ENCODE results near the gene GOLGA6L10.
A peak's percentile ranks its signal among the peaks of the same experiment; 100 is the strongest.
"Not testable (repeated sequence)": the region's sequence is repeated elsewhere in the genome, so short reads cannot be mapped to it uniquely, and the experiment has no call there.

GOLGA6L10 gene

DNA sequence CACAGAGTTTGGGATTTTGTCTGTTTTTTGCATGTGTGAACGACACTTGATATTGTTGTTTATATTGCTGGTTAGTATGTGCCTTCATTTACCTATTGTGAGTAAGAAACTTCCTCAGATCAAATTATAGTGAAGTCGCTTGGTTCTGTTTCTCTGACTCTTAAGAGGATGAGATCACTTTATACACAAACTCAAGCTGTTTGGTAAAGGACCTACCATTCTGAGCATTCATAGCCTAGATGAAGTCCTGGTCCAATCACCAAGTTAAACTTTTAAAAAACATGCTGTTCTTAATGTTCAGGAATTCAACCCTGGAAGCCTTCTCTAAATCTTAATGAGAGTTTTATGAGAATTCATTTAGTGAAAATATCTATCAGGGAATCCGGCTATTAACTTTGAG, 15.3 kb upstream of the GOLGA6L10 start:
- H3K9me3 Mint-ChIP-seq; H3K36me3 Mint-ChIP-seq (ENCODE audit: insufficient read depth); ATAC-seq (replicated peaks); H3K27me3 Mint-ChIP-seq; DNase-seq; H3K4me1 Mint-ChIP-seq (ENCODE audit: low read depth in 2 of 2); H3K4me3 Mint-ChIP-seq; H3K27ac Mint-ChIP-seq: not testable (repeated sequence)

DNA sequence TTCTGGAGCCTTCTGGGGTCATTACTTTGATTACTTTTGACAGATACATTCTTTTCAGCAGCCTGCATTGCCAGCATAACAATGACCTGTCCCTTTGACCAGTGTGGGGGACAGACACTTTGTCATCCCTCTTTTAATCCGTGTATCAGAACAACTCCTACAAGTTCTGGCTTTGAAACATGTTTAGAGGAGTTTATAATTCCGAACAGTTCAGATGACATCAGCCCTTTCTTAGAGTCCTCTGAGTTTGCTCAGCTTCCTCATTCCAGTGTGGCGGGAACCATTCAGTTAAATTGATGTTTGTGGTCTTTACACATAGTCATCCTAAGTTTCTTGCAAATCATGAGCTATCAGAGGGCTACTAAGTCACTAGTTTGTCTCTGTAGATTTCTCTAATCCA, 13.5 kb upstream of the GOLGA6L10 start:
- H3K9me3 Mint-ChIP-seq; H3K4me1 Mint-ChIP-seq (ENCODE audit: low read depth in 2 of 2); ATAC-seq (replicated peaks); H3K4me3 Mint-ChIP-seq; H3K27ac Mint-ChIP-seq; H3K27me3 Mint-ChIP-seq; DNase-seq; H3K36me3 Mint-ChIP-seq (ENCODE audit: insufficient read depth): not testable (repeated sequence)

DNA sequence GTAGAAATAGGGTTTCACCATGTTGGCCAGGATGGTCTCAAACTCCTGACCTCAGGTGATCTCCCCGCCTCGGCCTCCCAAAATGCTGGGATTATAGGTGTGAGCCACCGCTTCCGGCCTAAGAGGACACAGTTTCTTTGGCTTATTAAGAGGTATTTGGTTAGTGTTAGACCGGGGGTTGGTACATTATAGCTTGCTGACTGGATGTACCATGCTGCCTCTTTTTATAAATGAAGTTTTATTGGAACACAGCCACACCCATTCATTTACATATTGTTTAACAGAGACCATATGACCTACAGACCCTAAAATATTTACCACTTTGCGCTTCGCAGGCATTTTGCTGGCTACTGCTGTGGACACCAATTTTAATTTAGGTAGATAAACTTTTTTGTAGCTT, 11.3 kb upstream of the GOLGA6L10 start:
- not testable (repeated sequence) for H3K36me3 Mint-ChIP-seq (ENCODE audit: insufficient read depth); ATAC-seq (replicated peaks); H3K27me3 Mint-ChIP-seq; H3K27ac Mint-ChIP-seq; H3K4me3 Mint-ChIP-seq; H3K9me3 Mint-ChIP-seq; H3K4me1 Mint-ChIP-seq (ENCODE audit: low read depth in 2 of 2); DNase-seq

DNA sequence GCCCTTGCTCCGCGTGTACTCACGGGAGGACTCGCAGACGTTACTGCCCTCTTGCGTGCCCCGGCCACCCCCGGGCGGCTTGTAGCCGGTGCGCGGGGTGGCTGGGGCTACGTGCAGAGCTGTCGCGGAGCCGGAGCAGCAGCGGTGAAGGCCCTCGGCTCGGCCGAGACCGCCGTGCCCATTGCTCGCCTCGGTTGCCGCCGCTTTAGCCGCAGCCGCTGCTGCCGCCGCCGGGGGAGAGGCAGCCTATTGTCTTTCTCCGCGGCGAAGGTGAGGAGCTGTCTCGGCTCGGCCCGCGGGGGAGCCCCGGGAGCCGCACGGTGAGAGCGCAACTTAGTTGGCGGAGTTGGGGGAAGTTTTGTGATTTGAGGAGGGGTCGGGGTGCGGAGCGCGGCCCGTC, 5.8 kb upstream of the GOLGA6L10 start:
- not testable (repeated sequence) for H3K9me3 Mint-ChIP-seq; H3K27ac Mint-ChIP-seq; H3K27me3 Mint-ChIP-seq; H3K36me3 Mint-ChIP-seq (ENCODE audit: insufficient read depth); ATAC-seq (replicated peaks); H3K4me3 Mint-ChIP-seq; H3K4me1 Mint-ChIP-seq (ENCODE audit: low read depth in 2 of 2)
- DNase-seq, result peak in 1 of 3 experiments; percentile 32

DNA sequence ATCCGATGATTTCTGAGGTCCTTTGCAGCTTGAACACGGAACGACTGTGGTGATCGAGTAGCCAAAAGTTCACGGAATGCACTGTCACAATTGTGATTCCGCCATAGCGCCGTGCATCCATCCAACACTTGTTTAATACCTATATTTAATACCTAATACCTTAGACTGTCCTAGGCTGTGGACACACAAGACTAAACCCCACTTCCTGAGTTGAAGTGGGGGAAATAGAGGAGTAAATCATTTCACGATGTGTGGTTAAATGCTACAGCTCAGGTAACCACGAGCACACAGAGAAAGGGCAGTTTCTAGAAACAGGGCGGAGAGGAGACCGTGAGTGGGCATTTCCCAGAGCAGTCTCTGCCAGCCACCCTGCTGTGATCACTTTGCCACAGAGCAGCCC, 5.3 kb upstream of the GOLGA6L10 start:
- H3K27ac Mint-ChIP-seq; H3K27me3 Mint-ChIP-seq; H3K4me3 Mint-ChIP-seq; H3K9me3 Mint-ChIP-seq; H3K36me3 Mint-ChIP-seq (ENCODE audit: insufficient read depth); H3K4me1 Mint-ChIP-seq (ENCODE audit: low read depth in 2 of 2); ATAC-seq (replicated peaks): not testable (repeated sequence)
- peak; percentile 3 to 35 (median 24) for DNase-seq

DNA sequence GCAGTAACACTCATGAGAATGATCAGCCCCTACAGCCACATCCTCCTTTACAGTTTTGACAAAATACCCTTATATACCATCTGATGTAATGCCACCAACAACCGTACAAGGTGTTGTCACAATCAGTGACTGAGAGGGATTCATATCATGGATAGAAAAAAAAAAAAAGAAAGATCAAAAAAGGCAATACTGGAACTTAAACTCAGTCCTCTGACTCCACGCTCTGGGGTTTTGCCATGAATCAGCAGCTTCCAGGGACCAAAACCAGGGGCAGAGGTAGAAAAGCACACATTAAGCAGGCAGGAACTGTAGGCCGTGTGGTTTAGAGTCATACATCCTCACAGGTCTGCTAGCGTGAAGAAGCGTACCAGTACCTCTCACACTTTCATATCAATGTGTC, 1.6 kb downstream of the GOLGA6L10 start:
- not testable (repeated sequence) for H3K27ac Mint-ChIP-seq; H3K9me3 Mint-ChIP-seq; H3K4me3 Mint-ChIP-seq; H3K36me3 Mint-ChIP-seq (ENCODE audit: insufficient read depth); ATAC-seq (replicated peaks); DNase-seq; H3K4me1 Mint-ChIP-seq (ENCODE audit: low read depth in 2 of 2); H3K27me3 Mint-ChIP-seq

DNA sequence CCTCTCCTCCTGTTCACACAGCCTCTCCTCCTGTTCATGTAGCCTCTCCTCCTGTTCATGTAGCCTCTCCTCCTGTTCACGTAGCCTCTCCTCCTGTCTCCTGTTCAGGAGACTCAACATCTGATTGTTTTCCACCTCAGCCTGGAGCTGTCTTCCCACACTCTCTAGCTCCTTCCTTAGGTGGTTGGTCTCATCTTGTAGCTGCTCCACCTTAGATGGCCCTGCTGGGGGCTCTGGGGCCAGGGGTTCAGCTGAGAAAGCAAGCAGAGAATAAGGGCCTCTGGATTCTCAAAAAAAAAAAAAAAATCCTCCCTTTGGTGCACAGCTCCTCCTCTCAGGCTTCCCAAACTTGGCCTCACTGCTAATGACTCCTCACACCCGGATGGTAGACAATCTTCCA, 4.1 kb downstream of the GOLGA6L10 start:
- H3K9me3 Mint-ChIP-seq; H3K4me3 Mint-ChIP-seq; H3K4me1 Mint-ChIP-seq (ENCODE audit: low read depth in 2 of 2); DNase-seq; H3K27ac Mint-ChIP-seq; ATAC-seq (replicated peaks); H3K36me3 Mint-ChIP-seq (ENCODE audit: insufficient read depth); H3K27me3 Mint-ChIP-seq: not testable (repeated sequence)

DNA sequence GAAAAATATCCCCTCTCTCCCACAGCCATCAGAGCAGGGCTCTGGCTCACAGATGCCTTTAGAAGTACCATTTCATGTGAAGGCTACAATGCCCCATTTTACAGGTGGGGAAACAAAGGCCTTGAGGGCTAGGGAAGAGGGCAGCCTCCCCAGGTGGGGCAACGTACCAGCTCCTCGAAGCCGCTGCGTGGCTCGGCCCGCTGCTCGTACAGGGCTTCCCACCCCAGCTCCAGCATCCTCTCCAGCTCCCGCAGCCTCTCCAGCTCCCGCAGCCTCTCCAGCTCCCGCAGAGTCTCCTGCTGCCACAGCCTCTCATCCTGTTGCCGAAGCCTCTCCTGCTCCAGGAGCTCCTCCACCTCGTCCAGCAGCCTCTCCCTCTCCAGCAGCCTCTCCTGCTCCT, 4.9 kb downstream of the GOLGA6L10 start:
- not testable (repeated sequence) for H3K27ac Mint-ChIP-seq; DNase-seq; H3K9me3 Mint-ChIP-seq; H3K4me3 Mint-ChIP-seq; ATAC-seq (replicated peaks); H3K4me1 Mint-ChIP-seq (ENCODE audit: low read depth in 2 of 2); H3K27me3 Mint-ChIP-seq; H3K36me3 Mint-ChIP-seq (ENCODE audit: insufficient read depth)

DNA sequence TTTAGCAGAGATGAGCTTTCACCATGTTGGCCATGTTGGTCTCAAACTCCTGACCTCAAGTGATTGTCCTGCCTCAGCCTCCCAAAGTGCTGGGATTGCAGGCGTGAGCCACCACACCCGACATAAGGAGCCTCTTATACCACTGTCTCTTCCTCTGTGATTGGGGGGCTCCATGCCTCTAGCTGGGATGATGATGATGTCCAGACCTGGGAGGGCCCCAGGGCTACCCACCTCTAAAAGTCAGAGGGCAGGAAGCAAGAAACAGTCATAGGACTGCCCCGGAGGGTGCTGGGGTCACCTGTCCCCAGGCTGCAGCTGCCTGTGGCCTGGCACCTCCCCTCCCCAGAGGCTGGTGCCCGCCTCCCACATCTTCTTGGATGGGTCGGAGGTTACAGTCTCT, 5.4 kb downstream of the GOLGA6L10 start:
- H3K4me1 Mint-ChIP-seq (ENCODE audit: low read depth in 2 of 2); H3K9me3 Mint-ChIP-seq; H3K36me3 Mint-ChIP-seq (ENCODE audit: insufficient read depth); H3K27me3 Mint-ChIP-seq; H3K4me3 Mint-ChIP-seq; ATAC-seq (replicated peaks); DNase-seq; H3K27ac Mint-ChIP-seq: not testable (repeated sequence)

DNA sequence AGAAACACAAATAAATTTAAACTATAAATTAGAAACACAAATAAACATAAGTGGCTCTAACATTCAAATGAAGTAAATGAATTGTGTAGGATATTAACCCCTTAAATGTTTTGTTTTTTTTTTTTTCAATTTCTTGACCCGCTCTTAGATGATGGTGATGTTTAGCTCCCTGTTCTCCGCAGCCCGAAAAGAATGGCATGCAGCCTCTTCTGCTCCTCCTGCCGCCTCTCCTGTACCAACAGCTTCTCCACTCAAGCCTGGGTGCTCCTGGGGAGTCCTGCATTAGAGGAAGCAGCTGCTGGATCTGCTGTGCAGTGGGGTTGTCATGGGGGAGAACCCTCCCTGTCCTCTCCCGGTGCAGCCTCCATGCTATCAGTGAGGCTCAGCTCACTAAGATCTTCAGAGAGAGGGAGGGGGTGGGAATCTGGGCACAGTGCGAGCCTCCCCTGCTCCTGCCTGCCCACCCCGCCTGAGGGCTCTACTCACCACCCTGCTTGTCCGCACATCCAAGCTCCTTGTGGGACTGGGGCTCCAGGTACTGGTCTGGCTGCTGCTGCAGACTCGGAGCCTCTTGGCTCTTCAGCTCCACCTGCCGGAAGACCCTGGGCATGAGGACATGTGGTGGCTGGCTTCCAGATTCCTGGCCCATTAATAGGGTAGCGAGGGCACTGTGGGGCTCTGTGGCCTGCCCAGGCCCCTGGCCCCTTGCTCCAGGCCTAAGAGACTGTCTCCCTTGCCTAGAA, 6.5 kb downstream of the GOLGA6L10 start:
- H3K27me3 Mint-ChIP-seq; H3K9me3 Mint-ChIP-seq; H3K4me1 Mint-ChIP-seq (ENCODE audit: low read depth in 2 of 2); H3K27ac Mint-ChIP-seq; H3K4me3 Mint-ChIP-seq; ATAC-seq (replicated peaks); H3K36me3 Mint-ChIP-seq (ENCODE audit: insufficient read depth): not testable (repeated sequence)
- peak in 2 of 3 experiments; percentile 26 to 34 for DNase-seq

DNA sequence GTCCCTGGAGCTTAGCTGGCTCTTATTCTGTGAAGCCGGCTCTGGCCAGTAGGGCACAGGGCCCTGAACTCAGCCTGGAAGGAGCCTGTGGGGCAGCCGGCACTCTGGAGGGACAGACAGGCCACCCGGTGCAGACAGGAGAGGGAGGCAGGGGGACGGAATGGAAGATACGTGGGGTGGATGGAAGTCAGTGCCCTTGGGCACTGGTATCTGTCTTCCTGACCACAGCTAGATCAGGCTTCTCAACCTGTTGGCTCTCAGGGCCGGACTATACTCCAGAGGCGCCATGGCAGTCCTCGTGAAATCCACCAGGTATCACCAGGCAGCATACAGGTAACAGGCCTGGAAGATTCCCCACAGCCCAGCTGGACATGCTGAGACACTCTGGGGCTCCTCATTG, 10.7 kb downstream of the GOLGA6L10 start:
- H3K4me1 Mint-ChIP-seq (ENCODE audit: low read depth in 2 of 2); DNase-seq; H3K27me3 Mint-ChIP-seq; H3K9me3 Mint-ChIP-seq; H3K36me3 Mint-ChIP-seq (ENCODE audit: insufficient read depth); ATAC-seq (replicated peaks); H3K4me3 Mint-ChIP-seq; H3K27ac Mint-ChIP-seq: not testable (repeated sequence)

DNA sequence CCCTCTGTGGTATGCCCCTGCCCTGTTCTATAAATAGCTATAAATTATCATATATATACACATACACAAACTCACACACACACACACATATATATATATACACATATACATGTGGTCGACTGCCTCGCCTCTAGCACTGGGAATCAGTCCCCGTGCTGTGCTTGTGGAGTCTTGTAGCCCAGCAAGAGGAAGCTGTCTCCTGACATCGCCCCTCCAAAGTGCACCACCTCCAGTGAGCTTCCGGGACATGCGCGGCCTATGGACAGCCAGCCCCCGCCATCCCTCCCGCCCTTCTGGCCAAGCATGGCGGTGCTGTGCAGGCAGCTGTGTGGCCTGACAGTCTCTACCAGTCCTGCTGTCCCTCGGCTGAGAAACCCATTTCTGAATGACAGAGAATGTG, 11.2 kb downstream of the GOLGA6L10 start:
- not testable (repeated sequence) for H3K4me3 Mint-ChIP-seq; ATAC-seq (replicated peaks)

DNA sequence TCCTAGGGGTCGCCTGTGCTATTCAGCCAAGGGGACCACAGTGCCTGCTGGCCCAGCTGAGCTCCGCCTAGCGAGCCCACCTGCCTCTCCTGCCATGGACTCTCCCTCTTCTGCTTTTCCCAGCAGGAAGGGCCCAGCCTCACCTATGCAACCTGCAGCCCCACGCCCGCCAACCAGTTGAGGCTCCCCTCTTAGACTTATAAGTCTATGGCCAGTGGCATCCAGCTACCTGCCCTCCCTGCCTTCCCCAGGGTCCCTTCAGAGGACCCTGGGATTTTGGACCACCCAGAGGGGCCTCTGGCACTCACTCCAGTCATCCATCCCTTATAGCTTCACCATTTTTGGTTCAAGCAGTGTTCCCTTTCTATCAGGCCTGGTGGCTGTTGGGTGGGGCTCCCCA, 12.2 kb downstream of the GOLGA6L10 start:
- ATAC-seq (replicated peaks); H3K27me3 Mint-ChIP-seq; H3K4me1 Mint-ChIP-seq (ENCODE audit: low read depth in 2 of 2); H3K9me3 Mint-ChIP-seq; H3K4me3 Mint-ChIP-seq; H3K36me3 Mint-ChIP-seq (ENCODE audit: insufficient read depth); DNase-seq; H3K27ac Mint-ChIP-seq: not testable (repeated sequence)

More for the DNA sequence above, 11.2 kb downstream of the GOLGA6L10 start:
- H3K27ac Mint-ChIP-seq; H3K9me3 Mint-ChIP-seq; DNase-seq; H3K4me1 Mint-ChIP-seq (ENCODE audit: low read depth in 2 of 2); H3K27me3 Mint-ChIP-seq; H3K36me3 Mint-ChIP-seq (ENCODE audit: insufficient read depth): not testable (repeated sequence)

DNA sequence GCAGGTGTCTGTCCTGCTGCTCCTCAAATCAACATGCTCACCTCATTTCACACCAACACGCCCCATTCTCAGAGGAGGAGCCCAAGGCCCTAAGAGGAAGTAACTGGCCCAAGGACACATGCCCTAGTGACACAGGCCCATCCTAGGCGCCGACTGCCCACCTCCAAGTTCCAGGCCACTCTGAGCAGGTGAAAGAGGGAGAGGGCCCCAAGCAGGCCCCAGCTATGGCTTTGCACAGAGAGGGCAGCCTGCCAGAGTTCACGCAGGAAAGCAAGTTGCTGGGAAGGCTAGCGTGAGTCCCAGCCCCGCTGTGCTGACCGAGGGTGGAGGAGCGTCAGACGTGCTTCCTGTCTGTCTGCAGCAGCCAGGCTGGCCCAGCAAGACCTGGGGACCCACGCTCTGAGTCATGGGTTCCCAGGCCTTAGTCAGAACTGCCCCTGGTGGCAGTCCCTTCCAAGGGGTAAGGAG, 13.1 kb downstream of the GOLGA6L10 start:
- not testable (repeated sequence) for H3K27ac Mint-ChIP-seq; H3K36me3 Mint-ChIP-seq (ENCODE audit: insufficient read depth); H3K9me3 Mint-ChIP-seq; DNase-seq; ATAC-seq (replicated peaks); H3K27me3 Mint-ChIP-seq; H3K4me3 Mint-ChIP-seq; H3K4me1 Mint-ChIP-seq (ENCODE audit: low read depth in 2 of 2)

DNA sequence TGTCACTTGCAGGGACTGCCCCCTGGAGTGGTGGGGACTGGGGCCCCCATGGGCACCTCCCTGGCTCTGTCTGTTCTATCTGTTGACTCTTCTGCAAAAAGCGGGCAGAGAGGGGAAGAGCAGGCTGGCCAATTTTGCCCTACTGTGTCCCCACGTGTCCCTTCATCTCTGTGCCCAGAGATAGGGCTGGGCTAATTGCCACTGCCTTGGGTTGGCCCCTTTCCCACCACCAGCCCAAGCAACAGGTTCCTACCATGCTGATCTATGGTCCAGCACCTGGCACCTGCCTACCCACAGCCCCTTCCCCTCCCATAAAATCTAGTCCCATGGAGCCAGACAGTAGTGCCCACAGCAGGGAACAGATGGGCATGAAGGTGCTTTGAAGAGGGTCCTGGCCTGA, 14.3 kb downstream of the GOLGA6L10 start:
- ATAC-seq (replicated peaks); H3K27me3 Mint-ChIP-seq; DNase-seq; H3K36me3 Mint-ChIP-seq (ENCODE audit: insufficient read depth); H3K4me1 Mint-ChIP-seq (ENCODE audit: low read depth in 2 of 2); H3K4me3 Mint-ChIP-seq; H3K27ac Mint-ChIP-seq; H3K9me3 Mint-ChIP-seq: not testable (repeated sequence)
